Stimulated activated CD8-positive, alpha-beta memory T cell treated with anti-CD3 and anti-CD28 coated beads, Interleukin-2, amount 100 ng/mL, for 48 hours (primary cell): Measurements from ENCODE around the gene FLNB.

Experiments
- DNase-seq, 2 donors: peaks; one replicate each; pipeline ENCODE4 v3.0.0-alpha.2; 2020; ENCODE audit warnings: low read depth in 2 of 2

FLNB gene

DNA sequence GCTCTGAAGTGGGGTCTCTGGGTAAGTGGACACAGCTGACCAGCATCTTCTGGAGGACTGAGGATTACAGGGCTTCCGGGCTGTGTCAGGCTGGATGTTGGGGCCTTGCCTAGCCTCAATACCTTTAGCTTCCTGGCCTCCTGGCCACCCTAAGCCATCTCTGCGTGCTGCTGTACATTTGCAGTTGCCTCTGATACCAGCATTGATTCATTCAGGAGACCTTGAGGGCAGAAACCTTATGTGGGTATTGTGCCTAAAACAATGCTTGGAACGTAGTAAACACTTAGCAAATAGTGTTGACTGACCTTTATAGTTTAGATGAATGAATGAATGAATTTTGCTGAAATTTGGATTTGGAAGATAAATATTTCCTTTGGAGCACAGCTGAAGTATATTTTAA is 97.0 kb downstream of the FLNB start:
- no peak for DNase-seq

DNA sequence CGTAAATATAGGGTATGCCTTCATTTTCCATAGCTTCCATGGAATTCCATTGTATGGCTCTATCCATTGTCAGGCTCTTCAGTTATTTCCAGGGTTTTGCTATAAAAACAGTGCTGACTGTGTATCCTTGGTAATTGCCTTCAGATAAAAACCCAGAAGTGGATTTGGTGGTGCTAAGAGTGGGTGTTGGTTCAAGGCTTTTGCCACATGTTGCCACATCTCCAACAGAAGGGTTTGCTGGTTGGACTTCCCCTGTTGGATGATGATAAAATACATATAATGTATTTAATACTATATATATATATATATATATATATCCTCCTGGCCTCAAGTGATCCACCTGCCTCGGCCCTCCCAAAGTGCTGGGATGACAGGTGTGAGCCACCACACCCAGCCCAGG is 97.8 kb downstream of the FLNB start:
- no peak for DNase-seq

DNA sequence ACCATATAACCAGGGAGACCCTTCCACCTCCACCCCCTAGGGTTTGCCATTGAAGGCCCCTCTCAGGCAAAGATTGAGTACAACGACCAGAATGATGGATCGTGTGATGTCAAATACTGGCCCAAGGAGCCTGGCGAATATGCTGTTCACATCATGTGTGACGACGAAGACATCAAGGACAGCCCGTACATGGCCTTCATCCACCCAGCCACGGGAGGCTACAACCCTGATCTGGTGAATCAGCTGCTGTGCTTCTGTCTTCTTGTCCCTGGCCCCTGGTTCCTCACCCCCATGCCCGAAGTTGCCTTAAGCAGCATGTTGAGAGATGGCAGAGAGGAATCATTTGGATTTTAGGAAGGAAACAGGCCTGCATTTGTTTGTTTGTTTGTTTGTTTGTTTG is 98.4 kb downstream of the FLNB start:
- no peak for DNase-seq

GRCh38 chr3:58107597-58107996 is 99.4 kb downstream of the FLNB start:
- DNase-seq, result no peak

DNA sequence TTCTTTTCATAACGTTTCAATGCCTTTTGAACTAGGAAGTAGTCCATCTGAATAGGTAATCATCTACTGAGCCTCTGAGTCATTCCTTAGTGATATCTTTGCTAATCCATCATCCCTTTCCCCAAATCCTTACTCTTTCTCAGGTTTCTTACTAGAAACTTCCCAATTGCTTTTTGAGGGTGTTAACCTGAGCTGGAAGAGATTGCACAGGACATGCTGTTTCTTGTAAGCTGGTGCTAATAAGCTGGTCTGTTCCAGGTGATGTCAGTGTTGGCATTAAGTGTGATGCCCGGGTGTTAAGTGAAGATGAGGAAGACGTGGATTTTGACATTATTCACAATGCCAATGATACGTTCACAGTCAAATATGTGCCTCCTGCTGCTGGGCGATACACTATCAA is 101.5 kb downstream of the FLNB start:
- no peak for DNase-seq

- no peak for DNase-seq
Observed at GRCh38 chr3:58111513-58112184, 103.4 kb downstream of the FLNB start.

DNA sequence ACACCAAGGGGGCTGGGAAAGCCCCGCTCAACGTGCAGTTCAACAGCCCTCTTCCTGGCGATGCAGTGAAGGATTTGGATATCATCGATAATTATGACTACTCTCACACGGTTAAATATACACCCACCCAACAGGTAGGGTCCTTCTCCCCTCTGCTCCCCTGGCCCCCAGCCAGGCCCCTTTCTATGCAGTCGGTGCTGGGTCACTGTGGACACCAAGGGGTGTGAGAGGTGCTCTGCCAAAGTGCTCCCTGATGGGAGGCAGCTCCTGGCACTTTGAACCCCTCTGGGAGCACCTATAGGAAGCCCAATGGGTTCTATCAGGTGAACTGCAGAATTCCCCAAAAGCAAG is 103.9 kb downstream of the FLNB start:
- no peak for DNase-seq

GRCh38 chr3:58115175-58115574 is 107.0 kb downstream of the FLNB start:
- no peak for DNase-seq

GRCh38 chr3:58116161-58116955 is 108.1 kb downstream of the FLNB start:
- peak; percentile 13 to 14 for DNase-seq

DNA sequence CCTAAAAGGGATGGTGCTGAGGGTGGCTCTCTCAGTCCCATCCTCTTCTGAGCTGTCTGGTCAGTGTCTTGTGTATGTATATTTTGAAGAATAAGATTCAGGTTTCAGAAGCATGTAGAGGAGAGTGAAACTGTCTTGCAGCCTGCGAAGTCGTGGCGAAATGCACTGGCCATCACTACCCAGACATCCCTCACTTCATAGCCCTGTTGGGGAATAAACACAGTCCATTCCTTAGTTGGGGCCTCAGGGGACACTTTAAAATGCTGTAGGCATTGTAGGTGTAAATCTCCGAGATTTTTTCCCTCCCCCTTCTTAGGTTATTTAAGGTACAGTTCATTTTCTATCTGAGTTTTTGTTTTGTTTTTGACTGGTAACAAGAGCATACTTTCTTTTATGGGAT is 108.8 kb downstream of the FLNB start:
- no peak for DNase-seq

DNA sequence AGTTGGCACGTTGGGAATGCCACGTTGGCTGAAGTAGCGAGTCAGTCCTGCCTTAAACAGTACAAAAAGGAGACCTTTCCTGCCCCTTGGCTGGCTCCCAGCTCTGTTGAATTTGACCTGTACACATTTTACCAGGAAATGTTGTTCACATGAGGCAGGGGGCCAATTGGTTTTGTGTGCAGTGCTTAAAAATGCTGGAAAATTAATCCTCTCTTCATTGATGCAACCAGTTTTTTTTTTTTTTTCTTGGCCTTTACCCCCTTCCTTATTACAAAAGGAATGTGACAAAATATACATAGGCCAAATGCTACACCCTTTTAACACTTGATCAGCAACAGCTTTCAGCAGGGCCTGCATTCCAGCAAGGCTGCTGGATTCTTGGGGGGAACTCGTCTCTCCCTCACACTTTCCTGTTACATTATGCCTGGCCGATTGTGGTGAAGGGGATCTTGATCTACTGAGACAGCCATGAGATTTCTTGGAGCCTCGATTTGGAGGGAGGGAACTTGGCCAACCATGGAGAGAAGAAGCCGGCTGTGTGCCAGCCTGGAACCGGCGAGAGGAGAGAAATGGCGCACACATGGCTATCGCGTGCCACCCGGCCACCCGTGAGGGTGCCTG is 109.4 kb downstream of the FLNB start:
- DNase-seq, result no peak

- DNase-seq, result no peak
Observed at GRCh38 chr3:58119186-58119585, 111.0 kb downstream of the FLNB start.

- no peak for DNase-seq
Observed at GRCh38 chr3:58120075-58120812, 112.0 kb downstream of the FLNB start.

- no peak for DNase-seq
Observed at GRCh38 chr3:58121183-58121582, 113.0 kb downstream of the FLNB start.

DNA sequence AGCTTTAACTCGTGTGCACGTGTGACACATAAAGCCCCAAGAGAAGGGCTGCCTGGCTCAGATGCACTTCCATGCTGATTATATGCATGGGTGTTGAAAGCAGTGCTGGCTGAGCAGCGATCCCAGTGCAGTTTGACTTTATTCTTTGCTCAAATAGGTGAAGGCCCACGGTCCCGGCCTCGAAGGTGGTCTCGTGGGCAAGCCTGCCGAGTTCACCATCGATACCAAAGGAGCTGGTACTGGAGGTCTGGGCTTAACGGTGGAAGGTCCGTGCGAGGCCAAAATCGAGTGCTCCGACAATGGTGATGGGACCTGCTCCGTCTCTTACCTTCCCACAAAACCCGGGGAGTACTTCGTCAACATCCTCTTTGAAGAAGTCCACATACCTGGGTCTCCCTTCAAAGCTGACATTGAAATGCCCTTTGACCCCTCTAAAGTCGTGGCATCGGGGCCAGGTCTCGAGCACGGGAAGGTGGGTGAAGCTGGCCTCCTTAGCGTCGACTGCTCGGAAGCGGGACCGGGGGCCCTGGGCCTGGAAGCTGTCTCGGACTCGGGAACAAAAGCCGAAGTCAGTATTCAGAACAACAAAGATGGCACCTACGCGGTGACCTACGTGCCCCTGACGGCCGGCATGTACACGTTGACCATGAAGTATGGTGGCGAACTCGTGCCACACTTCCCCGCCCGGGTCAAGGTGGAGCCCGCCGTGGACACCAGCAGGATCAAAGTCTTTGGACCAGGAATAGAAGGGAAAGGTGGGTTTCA is 114.9 kb downstream of the FLNB start:
- no peak for DNase-seq

GRCh38 chr3:58124387-58124786 is 116.2 kb downstream of the FLNB start:
- no peak for DNase-seq

- no peak for DNase-seq
Observed at GRCh38 chr3:58129041-58129770, 121.0 kb downstream of the FLNB start.

DNA sequence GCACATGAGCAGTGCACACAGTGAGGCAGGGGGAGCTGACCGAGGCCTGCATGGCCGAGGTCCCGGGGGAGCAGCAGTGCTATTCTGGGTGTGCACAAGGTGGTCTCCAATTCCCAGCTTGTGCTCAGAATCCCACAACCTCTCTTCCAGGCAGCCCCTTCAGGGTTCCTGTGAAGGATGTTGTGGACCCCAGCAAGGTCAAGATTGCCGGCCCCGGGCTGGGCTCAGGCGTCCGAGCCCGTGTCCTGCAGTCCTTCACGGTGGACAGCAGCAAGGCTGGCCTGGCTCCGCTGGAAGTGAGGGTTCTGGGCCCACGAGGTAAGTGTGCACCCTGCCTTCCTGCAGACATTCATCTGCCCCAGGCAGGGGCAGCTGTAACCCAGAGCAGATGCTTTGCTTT is 122.4 kb downstream of the FLNB start:
- no peak for DNase-seq

- DNase-seq, result no peak
Observed at GRCh38 chr3:58131101-58131825, 123.0 kb downstream of the FLNB start.

GRCh38 chr3:58132850-58133249 is 124.6 kb downstream of the FLNB start:
- DNase-seq, result no peak
